Right lobe of liver (tissue), 4 donors: ENCODE data around the gene KAT2B.

Source experiments
- POLR2A ChIP-seq: fragments of 450-650 bp; IDR thresholded peaks from one replicate; pipeline ENCODE4 v1.6.1; 2017; ENCODE audit warnings: antibody characterized with exemption, mild to moderate bottlenecking
- TF ChIP-seq, protein P1 (sequence below), 4 donors: fragments of 200-600 bp in 3 of 4; fragments of 450-650 bp in 1 of 4; IDR thresholded peaks; one replicate each; pipeline versions ENCODE4 v1.5.1 to v1.8.0; 2016 to 2022; ENCODE audit warnings: antibody characterized with exemption in 4 of 4, mild to moderate bottlenecking in 2 of 4
- donor health status: DM: no; HTN: no; CAD: no.
- donor health status: DM: no; HTN: no; CAD: no.
- donor health status: DM: no; HTN: yes; CAD: no.

DNA sequence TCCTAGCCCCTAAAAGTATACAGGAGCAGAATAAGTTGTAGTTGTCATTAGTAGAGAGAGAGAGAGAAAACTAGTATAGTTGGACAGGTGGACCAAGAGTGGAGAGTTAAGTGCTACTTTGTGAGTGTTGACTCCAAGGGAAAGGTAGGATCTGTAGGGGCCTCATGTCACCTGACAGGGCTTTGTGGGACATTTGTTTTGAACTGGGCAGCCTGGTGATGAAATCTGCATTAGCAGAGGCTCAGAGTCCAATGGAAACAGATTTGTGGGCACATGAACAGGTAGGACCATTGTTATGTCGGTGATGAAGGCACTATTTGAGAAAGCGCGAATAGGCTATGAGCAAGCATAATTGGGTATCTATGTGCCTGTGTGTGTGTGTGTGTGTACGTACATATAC, 102.3 kb downstream of the KAT2B start:
- TF ChIP-seq, protein P1, sequence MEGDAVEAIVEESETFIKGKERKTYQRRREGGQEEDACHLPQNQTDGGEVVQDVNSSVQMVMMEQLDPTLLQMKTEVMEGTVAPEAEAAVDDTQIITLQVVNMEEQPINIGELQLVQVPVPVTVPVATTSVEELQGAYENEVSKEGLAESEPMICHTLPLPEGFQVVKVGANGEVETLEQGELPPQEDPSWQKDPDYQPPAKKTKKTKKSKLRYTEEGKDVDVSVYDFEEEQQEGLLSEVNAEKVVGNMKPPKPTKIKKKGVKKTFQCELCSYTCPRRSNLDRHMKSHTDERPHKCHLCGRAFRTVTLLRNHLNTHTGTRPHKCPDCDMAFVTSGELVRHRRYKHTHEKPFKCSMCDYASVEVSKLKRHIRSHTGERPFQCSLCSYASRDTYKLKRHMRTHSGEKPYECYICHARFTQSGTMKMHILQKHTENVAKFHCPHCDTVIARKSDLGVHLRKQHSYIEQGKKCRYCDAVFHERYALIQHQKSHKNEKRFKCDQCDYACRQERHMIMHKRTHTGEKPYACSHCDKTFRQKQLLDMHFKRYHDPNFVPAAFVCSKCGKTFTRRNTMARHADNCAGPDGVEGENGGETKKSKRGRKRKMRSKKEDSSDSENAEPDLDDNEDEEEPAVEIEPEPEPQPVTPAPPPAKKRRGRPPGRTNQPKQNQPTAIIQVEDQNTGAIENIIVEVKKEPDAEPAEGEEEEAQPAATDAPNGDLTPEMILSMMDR (IDR thresholded peaks at IDR 0.05) = no peak
- no peak for TF ChIP-seq POLR2A
